Measurements from ENCODE around the gene TMEM106B. TPM values are rescaled to one million over a fixed set of nuclear protein-coding genes. Genes with fewer than 3 reads are reported as not detected.

Gene TMEM106B
- total RNA-seq: 58.5 and 76.1 TPM in 2 replicates

DNA sequence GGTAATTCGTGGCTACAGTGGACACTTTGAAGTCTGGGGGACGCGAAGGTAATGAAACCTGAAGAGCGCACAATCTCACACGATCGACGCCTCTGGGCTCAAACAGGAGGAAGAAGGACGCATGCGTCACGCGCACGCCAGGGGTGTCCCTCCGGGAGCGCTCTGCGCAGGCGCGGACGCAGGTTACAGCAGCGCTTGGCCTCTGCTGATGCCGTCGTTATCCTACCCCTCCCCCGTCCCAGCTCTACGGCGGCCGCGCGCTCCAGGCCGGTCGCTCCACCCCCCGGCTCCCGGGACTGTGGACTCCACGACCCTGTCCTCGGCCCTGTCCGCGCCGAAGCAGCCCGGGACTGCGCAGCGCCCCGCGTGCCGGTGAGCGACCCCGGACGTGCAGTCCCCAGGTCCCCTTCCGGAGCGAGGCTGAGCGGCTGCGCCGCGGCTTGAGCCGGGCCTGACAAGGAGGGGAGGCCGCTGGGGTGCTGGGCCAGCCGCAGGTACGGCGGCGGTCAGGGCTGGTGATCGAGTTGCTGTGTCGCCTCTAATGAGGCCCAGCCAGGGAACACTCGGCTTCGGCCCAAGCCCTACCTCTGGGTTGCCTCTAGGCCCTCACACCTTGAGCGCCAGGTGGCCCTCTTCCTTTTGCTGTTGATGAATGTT lies at the start of gene TMEM106B:
TMEM106B (plus strand) TSS at position 241 of the 657 bp plus-strand sequence. CDS start 3,517 bp downstream, outside the sequence.

Other genes starting within 250 kb of the TMEM106B start
- gene VWDE, start 192.6 kb downstream of the TMEM106B start, total RNA-seq: 0.65 TPM in 1 of 2 replicates, not detected in the other